Hematopoietic multipotent progenitor cell treated with erythropoietin and hydrocortisone succinate and interleukin-3 and kit ligand, for 6 days (in vitro differentiated cells): ENCODE data around the gene ARID3A.
A peak's percentile ranks its signal among the peaks of the same experiment; 100 is the strongest.

Experiments
- DNase-seq: peaks from one replicate; pipeline ENCODE4 v3.0.0-alpha.2; 2015

ARID3A gene

GRCh38 chr19:931860-932647 is 6.2 kb downstream of the ARID3A start:
- no peak for DNase-seq

GRCh38 chr19:932648-933552 is 7.1 kb downstream of the ARID3A start:
- DNase-seq: peak; percentile 62

DNA sequence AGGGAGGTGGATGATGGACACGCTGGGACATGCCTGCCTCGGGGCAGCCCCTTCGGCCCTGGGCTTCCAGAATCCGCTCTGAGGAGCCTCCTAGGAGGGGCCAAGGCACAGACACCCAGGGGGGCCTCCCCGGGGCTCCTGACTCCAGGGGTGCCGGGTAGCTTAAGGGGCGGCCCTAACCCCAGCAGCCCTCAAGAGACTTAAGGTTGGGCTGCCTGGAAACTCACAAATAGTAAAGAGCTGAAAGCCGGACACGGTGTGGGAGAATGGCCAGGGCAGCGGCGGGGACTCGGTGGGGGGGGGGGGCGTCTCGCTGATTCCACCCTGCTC is 7.7 kb downstream of the ARID3A start:
- no peak for DNase-seq

DNA sequence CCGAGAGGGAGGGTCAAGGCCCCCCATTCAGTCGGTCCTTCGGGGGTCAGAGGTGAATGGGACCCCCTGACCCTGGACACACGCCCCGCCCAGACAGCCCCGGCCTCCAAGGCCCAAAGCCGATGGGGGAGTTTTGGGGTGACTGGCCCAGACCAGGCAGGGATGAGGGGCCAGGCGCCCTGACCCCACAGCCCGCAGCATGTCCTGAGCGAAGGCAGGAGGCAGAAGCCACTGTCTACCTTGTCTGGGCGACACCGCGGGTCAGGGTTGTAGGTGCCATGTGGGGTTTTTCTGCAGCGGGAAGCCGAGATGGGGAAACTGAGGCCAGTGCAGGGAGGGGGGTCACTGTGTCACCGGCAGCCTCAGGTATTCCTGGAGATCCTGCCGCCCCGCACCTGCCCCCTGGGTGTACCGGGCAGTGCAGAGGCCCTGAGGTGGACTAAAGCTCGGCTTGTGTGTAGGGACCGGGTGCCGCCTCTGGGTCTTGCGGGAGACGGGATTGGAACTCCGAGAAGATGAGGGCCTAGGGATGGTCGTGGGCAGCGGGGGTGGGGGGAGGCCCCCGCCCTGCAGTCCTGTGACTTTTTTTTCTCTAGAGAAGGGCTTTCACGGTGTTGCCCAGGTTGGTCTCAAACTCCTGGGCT is 8.5 kb downstream of the ARID3A start:
- DNase-seq: no peak

- peak; percentile 71 for DNase-seq
Observed at GRCh38 chr19:934865-935479, 9.1 kb downstream of the ARID3A start.

DNA sequence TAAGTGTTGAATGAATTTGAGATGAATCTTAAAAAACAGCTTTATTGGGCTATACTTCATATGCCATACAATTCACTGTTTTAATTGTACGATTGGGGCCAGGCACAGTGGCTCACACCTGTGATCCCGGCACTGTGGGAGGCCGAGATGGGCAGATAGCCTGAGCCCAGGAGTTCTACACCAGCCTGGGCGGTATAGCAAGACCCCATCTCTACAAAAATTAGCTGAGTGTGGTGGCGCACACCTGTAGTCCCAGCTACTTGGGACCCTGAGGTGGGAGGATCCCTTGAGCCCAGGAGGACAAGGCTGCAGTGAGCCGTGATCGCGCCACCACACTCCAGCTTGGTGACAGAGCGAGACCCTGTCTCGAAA is 10.3 kb downstream of the ARID3A start:
- no peak for DNase-seq

GRCh38 chr19:937259-937694 is 11.4 kb downstream of the ARID3A start:
- no peak for DNase-seq

GRCh38 chr19:938233-938923 is 12.5 kb downstream of the ARID3A start:
- no peak for DNase-seq

- no peak for DNase-seq
Observed at GRCh38 chr19:939439-939838, 13.6 kb downstream of the ARID3A start.

DNA sequence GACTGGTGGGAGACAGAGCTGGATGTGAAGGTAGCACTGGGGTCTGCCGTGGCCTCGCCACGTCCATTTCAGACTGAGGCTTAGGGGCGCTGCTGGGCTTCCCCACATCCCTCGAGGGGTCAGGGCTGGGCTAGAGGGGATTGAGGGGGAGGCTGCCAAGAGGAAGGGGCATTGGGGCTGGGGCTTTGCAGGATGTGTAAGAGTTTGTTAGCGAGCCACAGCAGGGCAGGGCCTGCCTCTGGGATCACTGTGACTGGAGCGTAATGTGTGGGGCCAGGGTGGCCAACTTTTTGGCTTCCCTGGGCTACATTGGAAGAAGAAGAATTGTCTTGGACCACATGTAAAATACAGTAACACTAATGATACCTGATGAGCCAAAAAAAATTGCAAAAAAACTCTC is 14.1 kb downstream of the ARID3A start:
- no peak for DNase-seq

GRCh38 chr19:940591-941291 is 14.9 kb downstream of the ARID3A start:
- DNase-seq: peak; percentile 96

DNA sequence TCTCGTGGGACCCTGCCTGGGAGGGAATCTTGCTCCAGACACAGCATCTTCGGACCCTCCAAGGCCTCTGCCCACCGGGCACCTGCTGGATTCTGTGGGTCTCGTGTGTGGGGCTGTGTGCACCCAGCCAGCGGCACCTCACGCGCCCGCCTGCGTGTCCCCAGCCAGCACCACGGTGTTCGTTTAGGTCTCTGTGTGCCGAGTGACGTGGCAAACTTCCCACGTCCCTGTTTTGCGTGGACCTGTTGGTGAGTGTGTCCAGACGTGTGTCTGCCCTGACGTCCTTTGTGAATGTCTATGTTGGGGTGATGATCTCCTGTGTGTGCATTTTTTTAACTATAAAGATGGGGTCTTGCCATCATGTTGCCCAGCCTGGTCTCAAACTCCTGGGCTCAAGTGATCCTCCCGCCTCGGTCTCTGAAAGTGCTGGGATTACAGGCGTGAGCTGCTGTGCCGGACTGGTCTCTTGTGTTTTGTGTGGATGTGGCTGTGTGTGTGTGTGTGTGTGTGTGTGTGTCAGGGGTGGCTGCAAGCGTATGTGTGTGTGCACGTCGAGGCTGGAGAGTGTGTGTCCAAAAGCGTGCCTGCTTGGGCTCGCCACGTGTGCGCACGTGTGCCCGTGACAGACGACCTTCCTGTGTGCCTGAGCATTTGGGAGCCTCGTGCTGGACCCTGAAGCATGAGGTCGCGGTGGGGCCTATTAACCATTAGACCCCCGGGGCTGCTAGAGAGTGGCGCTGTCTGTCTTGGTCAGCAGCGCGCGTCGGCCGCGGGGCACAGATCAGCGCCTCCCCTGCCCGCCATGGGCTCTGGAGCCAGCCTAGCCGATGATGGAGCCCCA is 15.7 kb downstream of the ARID3A start:
- no peak for DNase-seq

DNA sequence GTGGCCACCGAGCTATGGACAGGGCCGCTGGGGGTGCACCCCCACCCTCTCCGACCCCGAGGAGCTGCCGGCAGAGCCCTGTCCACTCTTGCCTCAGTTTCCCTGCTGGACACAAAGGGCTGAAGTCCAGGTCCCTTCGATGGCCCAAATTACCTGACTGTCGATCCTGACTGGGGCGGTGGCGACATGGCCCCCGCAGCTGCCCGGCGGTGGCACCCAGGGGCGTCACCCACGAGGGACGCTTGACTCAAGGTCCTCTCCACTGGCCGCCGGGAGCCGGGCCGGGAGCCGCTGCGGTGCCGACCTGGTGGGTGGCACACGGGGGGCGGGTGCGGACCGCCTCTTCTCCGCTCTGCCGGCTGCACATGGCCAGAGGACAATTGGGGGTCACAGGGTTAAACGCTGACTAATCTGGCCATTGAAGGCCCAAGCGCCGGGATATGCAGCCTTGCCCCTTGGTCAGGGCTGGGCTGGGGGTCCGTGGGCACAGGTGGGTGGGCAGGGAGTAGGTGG is 16.4 kb downstream of the ARID3A start:
- no peak for DNase-seq

GRCh38 chr19:943551-944170 is 17.8 kb downstream of the ARID3A start:
- no peak for DNase-seq

GRCh38 chr19:944171-944567 is 18.3 kb downstream of the ARID3A start:
- peak; percentile 95 for DNase-seq

DNA sequence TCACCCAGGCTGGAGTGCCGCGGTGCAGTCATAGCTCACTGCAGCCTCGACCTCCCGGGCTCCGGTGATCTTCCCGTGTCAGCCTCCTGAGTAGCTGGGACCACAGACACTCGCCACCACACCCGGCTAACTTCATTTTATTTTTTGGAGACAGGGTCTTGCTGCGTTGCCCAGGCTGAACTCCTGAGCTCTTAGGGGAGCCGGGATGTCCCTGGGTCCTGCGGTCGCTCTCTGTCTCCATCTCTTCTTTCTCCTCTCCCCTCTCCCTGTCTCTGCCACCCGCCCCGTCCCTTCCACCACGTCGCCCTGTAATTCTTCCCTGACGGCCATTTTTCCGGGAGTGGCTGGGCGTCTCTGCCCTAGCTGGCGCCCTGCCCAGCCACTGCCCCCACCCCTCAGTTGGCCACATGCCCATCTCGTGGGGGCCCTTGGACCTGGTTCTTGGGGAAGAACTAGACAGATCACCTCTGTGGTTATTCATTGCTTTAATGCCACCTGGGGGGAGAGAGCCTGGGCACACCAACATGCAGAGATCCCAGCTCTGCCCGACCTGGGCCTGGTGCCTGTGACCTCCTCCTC is 18.9 kb downstream of the ARID3A start:
- DNase-seq: peak; percentile 68

DNA sequence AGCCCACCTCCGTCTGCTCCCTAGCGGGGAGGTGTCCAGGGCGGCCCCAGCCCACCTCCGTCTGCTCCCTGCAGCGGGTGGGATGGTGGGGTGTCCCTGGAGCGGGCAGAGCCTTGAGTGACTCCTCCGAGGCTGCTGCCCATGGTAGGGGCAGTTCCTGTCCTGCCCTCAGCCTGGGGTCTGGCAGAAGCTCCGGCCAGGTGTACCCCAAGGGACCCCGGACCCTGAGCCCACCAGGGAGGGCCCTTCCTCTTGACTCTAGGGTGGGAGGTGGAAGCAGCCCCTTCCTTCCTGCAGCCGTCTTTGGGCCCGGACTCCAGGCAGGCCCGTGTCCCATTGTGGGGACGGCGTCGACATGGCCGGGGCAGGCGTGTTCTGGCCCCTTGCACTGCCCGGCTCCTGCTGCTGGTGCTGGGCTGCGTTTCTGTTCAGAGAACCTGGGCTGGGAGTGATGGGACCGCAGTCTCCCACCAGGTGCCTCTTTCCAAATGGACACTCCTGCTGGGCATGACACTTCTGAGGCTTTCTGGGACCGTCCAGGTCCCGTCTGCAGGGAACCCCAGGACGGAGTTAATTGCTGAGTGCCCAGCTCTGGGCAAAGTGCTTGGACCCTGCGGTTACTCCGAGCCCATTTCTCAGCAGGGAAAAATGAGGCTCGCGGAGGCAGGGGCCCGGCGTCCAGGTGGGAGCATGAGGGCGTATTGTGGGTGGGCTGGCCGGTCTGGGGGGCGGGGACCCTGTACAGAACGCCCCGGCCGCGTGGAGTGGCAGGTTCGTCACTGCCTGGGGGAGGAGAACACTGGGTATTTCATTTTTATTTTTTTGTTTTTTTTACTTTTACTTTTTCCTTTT is 19.8 kb downstream of the ARID3A start:
- DNase-seq: no peak

- DNase-seq: no peak
Observed at GRCh38 chr19:947090-947706, 21.4 kb downstream of the ARID3A start.
